Activated CD4-positive, CD25-positive, alpha-beta regulatory T cell treated with anti-CD3 and anti-CD28 coated beads, Interleukin-2, amount 50 U/mL, for 72 hours (primary cell): ENCODE data around the gene RTP5.

Experiments
- DNase-seq: peaks from one replicate; pipeline ENCODE4 v3.0.0; 2021

Gene RTP5

DNA sequence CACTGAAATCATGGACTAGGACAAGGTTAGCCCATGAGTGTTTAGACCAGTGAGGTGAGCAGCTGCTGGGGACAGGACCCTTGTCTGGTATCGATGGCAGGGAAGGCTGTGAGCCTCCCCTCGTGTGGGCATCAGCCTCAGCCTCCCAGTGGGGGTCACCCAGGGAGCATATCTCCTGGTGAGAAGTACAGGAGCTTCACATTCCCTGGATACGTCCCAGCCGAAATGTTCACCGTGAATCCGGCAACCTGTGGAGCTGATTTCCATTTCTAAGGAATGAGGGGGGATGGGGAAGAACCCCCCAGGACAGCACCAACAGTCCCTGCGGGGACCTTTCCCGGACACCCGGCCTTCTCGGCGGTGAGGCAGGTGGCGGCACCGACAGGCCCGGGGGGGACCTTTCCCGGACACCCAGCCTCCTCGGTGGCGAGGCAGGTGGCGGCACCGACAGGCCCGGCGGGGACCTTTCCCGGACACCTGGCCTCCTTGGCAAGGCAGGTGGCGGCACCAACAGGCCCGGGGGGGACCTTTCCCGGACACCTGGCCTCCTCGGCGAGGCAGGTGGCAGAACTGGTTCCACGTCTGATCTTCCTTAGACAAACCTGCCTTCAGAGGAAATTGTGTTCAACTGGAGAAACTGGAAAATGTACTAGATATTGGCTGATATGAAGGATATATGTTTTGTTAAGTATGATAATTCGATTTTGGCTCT is 21.2 kb downstream of the RTP5 start:
- DNase-seq = no peak

DNA sequence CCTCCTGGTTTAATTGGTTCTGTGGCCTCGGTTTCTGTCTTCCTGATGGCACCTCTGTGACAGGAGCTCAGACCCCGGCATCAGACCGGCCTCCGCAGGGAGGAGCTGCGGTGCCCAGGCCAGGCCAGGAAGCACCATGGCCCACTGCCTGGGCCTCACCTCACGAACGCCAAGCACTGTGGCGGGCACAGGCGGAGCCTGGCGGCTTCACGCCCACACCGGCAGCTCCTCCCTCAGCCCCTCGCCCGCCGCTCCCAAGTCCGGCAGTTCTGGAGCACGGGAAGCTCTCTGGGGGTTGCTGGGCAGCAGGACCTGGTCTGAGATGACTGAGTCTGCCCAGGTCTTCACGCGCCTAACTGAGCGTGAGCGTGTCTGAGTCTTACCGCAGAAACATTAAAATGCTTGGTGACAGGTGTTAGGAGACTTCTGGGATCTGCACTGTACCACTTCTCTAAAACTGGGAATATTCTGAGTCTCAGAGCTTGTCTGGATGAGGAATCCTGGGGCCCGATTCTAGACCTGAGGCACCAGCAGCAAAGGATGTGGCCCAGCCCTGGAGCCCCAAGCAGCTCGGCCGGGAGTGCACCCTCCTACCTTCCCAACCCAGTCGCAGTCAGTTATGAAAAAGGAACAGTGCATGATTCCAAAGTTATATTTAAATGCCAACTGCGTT is 21.9 kb downstream of the RTP5 start:
- DNase-seq = no peak

GRCh38 chr2:241891988-241892298 is 22.4 kb downstream of the RTP5 start:
- DNase-seq = no peak

- DNase-seq = no peak
Measured at GRCh38 chr2:241892299-241893137, 23.0 kb downstream of the RTP5 start.

- DNase-seq = no peak
Measured at GRCh38 chr2:241893265-241893664, 23.7 kb downstream of the RTP5 start.

- no peak for DNase-seq
Measured at GRCh38 chr2:241894056-241894641, 24.6 kb downstream of the RTP5 start.

GRCh38 chr2:241894681-241895426 is 25.3 kb downstream of the RTP5 start:
- peak; percentile 28 for DNase-seq

DNA sequence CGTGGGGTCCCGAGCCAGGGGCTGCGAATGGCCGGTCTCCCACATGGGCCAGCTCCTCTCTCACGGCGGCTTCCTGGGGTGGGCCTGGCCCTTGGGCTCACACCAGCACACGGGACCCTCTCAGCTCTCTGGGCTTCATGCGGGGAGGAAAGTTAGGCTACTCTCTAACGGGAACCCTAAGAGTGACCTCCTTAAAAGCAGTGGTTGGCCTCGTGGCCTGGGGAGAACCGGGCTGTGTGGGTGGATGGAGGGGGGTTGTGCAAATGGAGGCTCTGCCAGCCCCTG is 25.8 kb downstream of the RTP5 start:
- DNase-seq = no peak

GRCh38 chr2:241895712-241896641 is 26.4 kb downstream of the RTP5 start:
- peak; percentile 29 for DNase-seq

GRCh38 chr2:241896746-241897201 is 27.2 kb downstream of the RTP5 start:
- DNase-seq = peak; percentile 19

- peak; percentile 17 for DNase-seq
Measured at GRCh38 chr2:241897231-241897916, 27.8 kb downstream of the RTP5 start.

DNA sequence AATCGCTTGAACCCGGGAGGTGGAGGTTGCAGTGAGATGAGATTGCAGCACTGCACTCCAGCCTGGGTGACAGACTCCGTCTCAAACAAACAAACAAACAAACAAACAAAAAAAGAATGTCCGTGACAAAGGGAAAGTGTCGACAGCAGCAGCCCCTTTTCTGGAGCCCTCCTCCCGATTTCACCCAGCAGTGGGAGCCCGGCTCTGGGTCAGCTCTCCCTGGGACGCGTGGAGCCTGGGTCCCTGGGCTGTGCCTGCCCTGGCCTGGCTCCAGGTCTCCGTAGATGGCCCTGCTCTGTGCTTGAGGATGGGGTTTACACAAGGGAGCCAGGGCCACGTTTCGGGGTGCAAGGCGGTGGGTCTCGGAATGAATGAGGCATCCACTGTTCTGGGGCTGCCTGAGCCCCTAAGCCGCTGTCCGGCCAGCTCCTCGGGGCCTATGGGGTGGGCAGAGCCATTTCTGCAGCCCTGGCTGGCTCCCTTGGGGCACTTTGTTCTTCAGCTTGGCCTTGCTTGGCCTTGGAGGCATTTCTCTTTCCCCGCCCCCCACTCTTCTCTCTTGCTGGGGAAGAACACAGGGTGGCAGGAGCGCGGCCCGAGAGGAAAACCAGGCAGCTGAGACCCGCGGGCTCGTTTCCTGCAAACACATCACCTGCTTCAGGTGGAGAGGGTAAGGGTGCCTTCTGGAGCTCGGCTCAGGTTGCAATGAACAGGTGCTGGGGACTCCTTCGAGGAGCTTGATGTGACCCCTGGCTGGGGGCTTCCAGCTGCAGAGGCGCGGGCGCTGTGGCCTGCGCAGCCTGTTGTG is 29.1 kb downstream of the RTP5 start:
- DNase-seq = peak; percentile 21

- DNase-seq = peak; percentile 16
Measured at GRCh38 chr2:241900251-241901017, 30.9 kb downstream of the RTP5 start.

DNA sequence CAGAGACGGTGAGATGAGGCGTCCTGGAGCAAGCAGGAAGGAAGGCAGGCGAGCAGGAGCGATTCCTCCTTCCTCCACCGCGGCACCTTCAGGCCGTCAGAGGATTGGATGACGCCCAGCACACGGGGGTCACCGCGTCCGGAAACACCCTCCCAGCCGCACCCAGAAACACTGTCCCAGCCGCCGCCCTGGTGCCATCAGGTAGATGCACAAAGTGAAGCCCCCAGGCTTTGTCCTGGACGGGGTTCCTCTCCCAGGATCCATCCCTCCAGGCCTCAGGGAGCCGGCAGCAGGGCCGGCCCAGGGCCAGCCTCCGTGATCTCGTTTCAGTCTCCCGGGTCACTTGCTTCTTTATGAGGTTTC is 31.5 kb downstream of the RTP5 start:
- DNase-seq = peak; percentile 24

DNA sequence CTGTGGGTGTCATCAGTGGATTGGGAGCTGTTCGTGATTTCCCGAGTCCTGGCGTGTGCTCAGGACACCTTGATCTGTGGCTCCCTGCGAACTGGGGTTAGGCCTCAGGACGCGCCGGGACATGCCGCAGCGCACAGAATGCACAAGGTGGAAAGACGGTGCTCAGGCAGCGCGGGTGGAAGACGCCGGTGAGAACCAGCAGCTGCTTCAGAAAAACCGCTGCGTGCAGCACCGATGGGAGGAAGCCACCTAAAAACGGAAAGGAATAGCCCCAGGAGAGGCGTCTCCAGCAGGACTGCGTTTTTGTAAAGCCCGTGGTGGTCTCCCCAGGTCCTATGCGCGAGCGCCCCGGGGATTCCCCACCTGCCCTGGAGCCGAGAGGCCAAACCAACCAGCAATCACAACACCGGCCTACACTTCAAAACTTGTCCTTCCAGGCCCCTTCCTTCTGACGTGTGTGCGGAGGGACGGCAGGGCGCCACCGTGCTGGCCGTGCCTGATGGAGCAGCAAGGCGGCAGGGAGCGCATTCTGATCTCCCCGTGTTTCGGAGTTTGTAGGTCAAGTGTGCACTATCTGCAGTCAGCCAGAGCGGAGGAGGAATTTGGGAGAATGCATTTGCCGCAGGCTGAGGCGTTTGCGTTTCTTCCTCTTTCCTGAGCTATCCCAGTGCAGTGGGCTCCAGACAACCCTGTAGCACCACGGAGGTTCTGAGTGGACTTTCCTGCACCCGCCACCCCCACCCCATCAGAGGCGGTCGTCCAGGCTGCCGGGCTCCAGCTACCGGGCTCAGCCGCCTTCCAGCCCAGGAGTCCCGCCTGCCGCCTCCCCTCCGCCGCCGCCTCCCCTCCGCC is 32.2 kb downstream of the RTP5 start:
- DNase-seq = peak; percentile 28

GRCh38 chr2:241902357-241902991 is 32.9 kb downstream of the RTP5 start:
- peak; percentile 24 for DNase-seq

- DNase-seq = peak; percentile 26
Measured at GRCh38 chr2:241903121-241904010, 33.8 kb downstream of the RTP5 start.
